GM12801 (cell line): ENCODE measurements around the gene SPATC1L.

Experiments
- CTCF ChIP-seq: IDR thresholded peaks from one replicate; pipeline ENCODE4 v1.5.1; 2011; ENCODE audit warnings: control low read depth; ENCODE audit not compliant: insufficient read length; ENCODE audit errors: extremely low read depth

SPATC1L gene

GRCh38 chr21:46155514-46156377 is 28.5 kb downstream of the SPATC1L start, which contains the start of gene FTCD:
Gene FTCD, minus strand, starts transcription at chr21:46155579. Its CDS starts 56 bp downstream, at chr21:46155523.
- no peak for TF ChIP-seq CTCF

GRCh38 chr21:46154955-46155513 is 29.2 kb downstream of the SPATC1L start:
- no peak for TF ChIP-seq CTCF

- TF ChIP-seq CTCF: no peak
Measured at GRCh38 chr21:46154155-46154954, 29.9 kb downstream of the SPATC1L start.

GRCh38 chr21:46153247-46154154 is 30.8 kb downstream of the SPATC1L start:
- TF ChIP-seq CTCF: no peak

- no peak for TF ChIP-seq CTCF
Measured at GRCh38 chr21:46152927-46153246, 31.4 kb downstream of the SPATC1L start.

GRCh38 chr21:46151989-46152926 is 32.0 kb downstream of the SPATC1L start:
- TF ChIP-seq CTCF: no peak
